H9 (cell line): ENCODE measurements around the gene KIF26B. TPM values are rescaled to one million over a fixed set of nuclear protein-coding genes. Genes with fewer than 3 reads are reported as not detected.

Source experiments
- DNase-seq: peaks from one replicate; pipeline ENCODE4 v3.0.0-alpha.2; 2017
- H2AFZ ChIP-seq: one replicate; pipeline ENCODE4 v1.6.1; 2013; ENCODE audit warnings: mild to moderate bottlenecking, low read length, control low read depth, moderate library complexity
- H2AK5ac ChIP-seq: 2 replicates; pipeline ENCODE4 v1.6.1; 2013; ENCODE audit warnings: low read length, control low read depth, mixed read lengths; ENCODE audit not compliant: insufficient read length
- H2BK120ac ChIP-seq: one replicate; pipeline ENCODE4 v1.6.1; 2013; ENCODE audit warnings: low read depth, mild to moderate bottlenecking, low read length, control low read depth, inconsistent platforms; ENCODE audit not compliant: poor library complexity, severe bottlenecking
- H2BK12ac ChIP-seq: 2 replicates; pipeline ENCODE4 v1.6.1; 2013; ENCODE audit warnings: low read length, control low read depth, mixed read lengths, low read depth; ENCODE audit not compliant: insufficient read length
- H2BK15ac ChIP-seq: 2 replicates; pipeline ENCODE4 v1.6.1; 2013; ENCODE audit warnings: low read depth, low read length, control low read depth
- H2BK20ac ChIP-seq: one replicate; pipeline ENCODE4 v1.6.1; 2013; ENCODE audit warnings: low read depth, mild to moderate bottlenecking, low read length, control low read depth, inconsistent platforms; ENCODE audit not compliant: poor library complexity, severe bottlenecking
- H2BK5ac ChIP-seq: 2 replicates; pipeline ENCODE4 v1.6.1; 2013; ENCODE audit warnings: low read length, control low read depth, mixed read lengths; ENCODE audit not compliant: insufficient read length
- H3K14ac ChIP-seq: 2 replicates; pipeline ENCODE4 v1.6.1; 2013; ENCODE audit warnings: low read length, control low read depth; ENCODE audit not compliant: insufficient read depth
- H3K18ac ChIP-seq: 2 replicates; pipeline ENCODE4 v1.6.1; 2013; ENCODE audit warnings: low read depth, mild to moderate bottlenecking, mixed read lengths, low read length, control low read depth; ENCODE audit not compliant: insufficient read length
- H3K23ac ChIP-seq: 2 replicates; pipeline ENCODE4 v1.6.1; 2013; ENCODE audit warnings: low read length, control low read depth, mixed read lengths, low read depth; ENCODE audit not compliant: insufficient read length
- H3K23me2 ChIP-seq: 2 replicates; pipeline ENCODE4 v1.6.1; 2013; ENCODE audit warnings: low read depth, mild to moderate bottlenecking, mixed read lengths, low read length, control low read depth; ENCODE audit not compliant: insufficient read length, poor library complexity, severe bottlenecking
- H3K27ac ChIP-seq: 2 replicates; pipeline ENCODE4 v1.5.1; 2013; ENCODE audit warnings: low read length, control low read depth, mixed read lengths, low read depth; ENCODE audit not compliant: insufficient read length
- H3K27me3 ChIP-seq: 2 replicates; pipeline ENCODE4 v1.6.1; 2013; ENCODE audit warnings: low read length, control low read depth, inconsistent platforms; ENCODE audit not compliant: insufficient read depth
- H3K4ac ChIP-seq: 2 replicates; pipeline ENCODE4 v1.6.1; 2013; ENCODE audit warnings: low read depth, mild to moderate bottlenecking, control low read depth, inconsistent platforms, low read length, moderate library complexity
- H3K4me1 ChIP-seq: 2 replicates; pipeline ENCODE4 v1.6.1; 2013; ENCODE audit warnings: low read length, control low read depth, inconsistent platforms; ENCODE audit not compliant: insufficient read depth
- H3K4me2 ChIP-seq: 2 replicates; pipeline ENCODE4 v1.6.1; 2013; ENCODE audit warnings: low read length, control low read depth, mixed read lengths; ENCODE audit not compliant: insufficient read length, insufficient read depth
- H3K56ac ChIP-seq: 2 replicates; pipeline ENCODE4 v1.6.1; 2013; ENCODE audit warnings: low read depth, mild to moderate bottlenecking, mixed read lengths, low read length, control low read depth; ENCODE audit not compliant: insufficient read length
- H3K79me1 ChIP-seq: 2 replicates; pipeline ENCODE4 v1.6.1; 2013; ENCODE audit warnings: low read depth, mild to moderate bottlenecking, moderate library complexity, low read length, control low read depth, inconsistent platforms; ENCODE audit not compliant: insufficient read depth, poor library complexity, severe bottlenecking
- H3K79me2 ChIP-seq: 2 replicates; pipeline ENCODE4 v1.6.1; 2013; ENCODE audit warnings: low read length, control low read depth, inconsistent platforms; ENCODE audit not compliant: insufficient read depth
- H3K9ac ChIP-seq: 2 replicates; pipeline ENCODE4 v1.6.1; 2013; ENCODE audit warnings: low read length, control low read depth, mixed read lengths; ENCODE audit not compliant: insufficient read length; ENCODE audit errors: extremely low read depth
- H3K9me3 ChIP-seq: one replicate; pipeline ENCODE4 v1.6.1; 2013; ENCODE audit warnings: low read depth, low read length, inconsistent platforms; ENCODE audit not compliant: control insufficient read depth
- H3T11ph ChIP-seq: one replicate; pipeline ENCODE4 v1.6.1; 2013; ENCODE audit warnings: mild to moderate bottlenecking, low read length, control low read depth, inconsistent platforms
- H4K20me1 ChIP-seq: one replicate; pipeline ENCODE4 v1.6.1; 2013; ENCODE audit not compliant: control insufficient read depth, insufficient read length, insufficient read depth
- H4K5ac ChIP-seq: 2 replicates; pipeline ENCODE4 v1.6.1; 2013; ENCODE audit warnings: low read depth, mild to moderate bottlenecking, mixed read lengths, low read length, control low read depth; ENCODE audit not compliant: insufficient read length
- H4K8ac ChIP-seq: replicated peaks from 2 replicates; pipeline ENCODE4 v1.6.1; 2013; ENCODE audit warnings: low read length, control low read depth, mixed read lengths, low read depth; ENCODE audit not compliant: insufficient read length
- H4K91ac ChIP-seq: 2 replicates; pipeline ENCODE4 v1.6.1; 2013; ENCODE audit warnings: low read depth, mild to moderate bottlenecking, moderate library complexity, mixed read lengths, low read length, control low read depth; ENCODE audit not compliant: insufficient read length
- H3K27ac Mint-ChIP-seq, 3 experiments: 2 replicates in 2 of 3; 3 replicates in 1 of 3; pipeline ENCODE4 v1.8.0; 2020 to 2021; ENCODE audit warnings: mixed read lengths in 3 of 3, mild to moderate bottlenecking in 1 of 3, moderate library complexity in 1 of 3
- H3K27me3 Mint-ChIP-seq: 2 replicates; pipeline ENCODE4 v1.8.0; 2021; ENCODE audit warnings: low read depth, mild to moderate bottlenecking, moderate library complexity, mixed read lengths
- H3K36me3 Mint-ChIP-seq, 3 experiments: 2 replicates in 2 of 3; 3 replicates in 1 of 3; pipeline ENCODE4 v1.8.0; 2020 to 2021; ENCODE audit warnings: low read depth in 3 of 3, mixed read lengths in 3 of 3; ENCODE audit not compliant: insufficient read depth in 1 of 3
- H3K4me1 Mint-ChIP-seq, 2 experiments: 2 replicates each; pipeline ENCODE4 v1.8.0; 2020; ENCODE audit warnings: mixed read lengths in 2 of 2
- H3K4me3 Mint-ChIP-seq, 2 experiments: 2 replicates in 1 of 2; 3 replicates in 1 of 2; pipeline ENCODE4 v1.8.0; 2020 to 2021; ENCODE audit warnings: mild to moderate bottlenecking in 2 of 2, mixed read lengths in 2 of 2, moderate library complexity in 1 of 2
- H3K9me3 Mint-ChIP-seq, 2 experiments: 2 replicates in 1 of 2; 3 replicates in 1 of 2; pipeline ENCODE4 v1.8.0; 2020; ENCODE audit warnings: mild to moderate bottlenecking in 2 of 2, mixed read lengths in 2 of 2, moderate library complexity in 1 of 2
- CTCF ChIP-seq: fragments of 200-600 bp; sonication (generic); conservative IDR thresholded peaks from 3 replicates; pipeline ENCODE4 v1.8.0; 2021; ENCODE audit warnings: antibody characterized with exemption, mild to moderate bottlenecking
- WGBS: extraction: QIAGEN DNeasy Blood & Tissue Kit; methylation state at CpG from one replicate; pipeline ENCODE4 v1.1.7; 2013; ENCODE audit warnings: missing lambda C conversion rate, low lambda C conversion rate, mixed read lengths; ENCODE audit not compliant: insufficient read length; ENCODE audit errors: extremely low coverage; 5-methylcytosine and 5-hydroxymethylcytosine counted together
- total RNA-seq: library from RNA; stranded (reverse); gene quantifications from 2 replicates; pipeline ENCODE4 v1.2.1, GENCODE V29; 2021

Gene KIF26B
- total RNA-seq, 1 experiment from 2014 or later: 0.13 TPM

- Histone ChIP-seq H2BK12ac (no peak overlapping the region), H3K79me1 (no peaks in the 10 kb centered on the region), H2BK15ac (no peak overlapping the region), H3K4me2 (no peak overlapping the region), H3K79me2 (no peaks in the 10 kb centered on the region), H2AFZ (no peak overlapping the region), H3K18ac (no peak overlapping the region), H3K27me3 (no peaks in the 10 kb centered on the region), H3T11ph (no peak overlapping the region), H4K20me1 (no peaks in the 10 kb centered on the region), H3K23me2 (no peaks in the 10 kb centered on the region), H3K9ac (no peak overlapping the region), H3K23ac (no peak overlapping the region), H4K5ac (no peak overlapping the region), H2BK20ac (no peak overlapping the region), H3K4ac (no peak overlapping the region), H3K14ac (no peak overlapping the region), H3K9me3 (no peaks in the 10 kb centered on the region), H2AK5ac (no peak overlapping the region), H3K4me1 (no peaks in the 10 kb centered on the region), H3K27ac (no peak overlapping the region), H2BK120ac (no peak overlapping the region), H3K56ac (no peak overlapping the region), H4K91ac (no peak overlapping the region), H2BK5ac (no peak overlapping the region), H4K8ac (no peak overlapping the region)
- DNase-seq: no peak
- no peaks in the 10 kb centered on the region for H3K36me3 Mint-ChIP-seq
- no peak overlapping the region for H3K27ac Mint-ChIP-seq
- H3K4me3 Mint-ChIP-seq: no peak overlapping the region
- no peak for TF ChIP-seq CTCF
- no peaks in the 10 kb centered on the region for H3K27me3 Mint-ChIP-seq
- no CpG with 5 or more reads among the region's 9 CpGs for WGBS
- peaks cover 18 to 28% of the 10 kb centered on the region in 2 experiments for H3K4me1 Mint-ChIP-seq
- H3K9me3 Mint-ChIP-seq: no peaks in the 10 kb centered on the region
Observed at GRCh38 chr1:245179706-245180105, 24.9 kb downstream of the KIF26B start.
